Neural cell (in vitro differentiated cells): ENCODE data around the gene CASTOR1. TPM values are rescaled to one million over a fixed set of nuclear protein-coding genes. Genes with fewer than 3 reads are reported as not detected.

Source experiments
- H2AFZ ChIP-seq: fragments of 200-600, 300-800 bp; sonication (generic), shearing (Covaris generic); 2 replicates; pipeline ENCODE4 v1.6.0; 2014; ENCODE audit warnings: low read depth, mild to moderate bottlenecking, antibody characterized with exemption, low read length, moderate library complexity
- H3F3A ChIP-seq: fragments of 200-600 bp; shearing (Covaris generic); 2 replicates; pipeline ENCODE4 v1.6.1; 2016; ENCODE audit warnings: mild to moderate bottlenecking, moderate library complexity, mixed read lengths, antibody characterized with exemption, low read length; ENCODE audit not compliant: insufficient read depth, poor library complexity, severe bottlenecking
- H3K27ac ChIP-seq: fragments of 200-600, 300-800 bp; sonication (generic), shearing (Covaris generic); 2 replicates; pipeline ENCODE4 v1.5.1; 2014; ENCODE audit warnings: mild to moderate bottlenecking, low read length, moderate library complexity
- H3K27me3 ChIP-seq: fragments of 300-800, 200-600 bp; sonication (generic), shearing (Covaris generic); 2 replicates; pipeline ENCODE4 v1.6.0; 2014; ENCODE audit warnings: mild to moderate bottlenecking, low read depth, low read length, moderate library complexity; ENCODE audit not compliant: insufficient read depth
- H3K36me3 ChIP-seq: fragments of 300-800, 200-600 bp; sonication (generic), shearing (Covaris generic); 2 replicates; pipeline ENCODE4 v1.5.1; 2014; ENCODE audit warnings: mild to moderate bottlenecking, antibody characterized with exemption, low read length, moderate library complexity; ENCODE audit not compliant: insufficient read depth
- H3K4me2 ChIP-seq: fragments of 300-800, 200-600 bp; sonication (generic), shearing (Covaris generic); 2 replicates; pipeline ENCODE4 v1.6.0; 2014; ENCODE audit warnings: mild to moderate bottlenecking, low read length
- H3K4me3 ChIP-seq: fragments of 300-800, 200-600 bp; sonication (generic), shearing (Covaris generic); 2 replicates; pipeline ENCODE4 v1.5.1; 2014; ENCODE audit warnings: mild to moderate bottlenecking, low read length, moderate library complexity
- H3K79me2 ChIP-seq: fragments of 200-600 bp; shearing (Covaris generic); replicated peaks from 2 replicates; pipeline ENCODE4 v1.6.0; 2014; ENCODE audit warnings: mild to moderate bottlenecking, low read length, moderate library complexity; ENCODE audit not compliant: insufficient read depth
- H3K9ac ChIP-seq: fragments of 300-800, 200-600 bp; sonication (generic), shearing (Covaris generic); 2 replicates; pipeline ENCODE4 v1.6.1; 2016; ENCODE audit warnings: mild to moderate bottlenecking, low read length, mixed read lengths
- H3K9me2 ChIP-seq: fragments of 200-600 bp; shearing (Covaris generic); 2 replicates; pipeline ENCODE4 v1.6.1; 2016; ENCODE audit warnings: mild to moderate bottlenecking, low read length, mixed read lengths; ENCODE audit not compliant: insufficient read depth
- H3K9me3 ChIP-seq: fragments of 200-600, 300-800 bp; sonication (generic), shearing (Covaris generic); 2 replicates; pipeline ENCODE4 v1.6.1; 2016; ENCODE audit warnings: mild to moderate bottlenecking, mixed run types, low read length, moderate library complexity, mixed read lengths
- H4K20me1 ChIP-seq: fragments of 200-600 bp; shearing (Covaris generic); 2 replicates; pipeline ENCODE4 v1.6.1; 2016; ENCODE audit warnings: mild to moderate bottlenecking, mixed run types; ENCODE audit not compliant: insufficient read depth
- CTCF ChIP-seq: fragments of 450-650 bp; IDR thresholded peaks from 2 replicates; pipeline ENCODE4 v1.5.1; 2014; ENCODE audit warnings: antibody characterized with exemption, mild to moderate bottlenecking, moderate library complexity; ENCODE audit not compliant: poor library complexity, severe bottlenecking
- EP300 ChIP-seq: fragments of 450-650 bp; conservative IDR thresholded peaks from 2 replicates; pipeline ENCODE4 v1.6.1; 2014; ENCODE audit warnings: antibody characterized with exemption, mild to moderate bottlenecking, moderate library complexity; ENCODE audit not compliant: poor library complexity, severe bottlenecking
- EZH2 ChIP-seq: fragments of 200-600, 300-800 bp; shearing (Covaris generic), sonication (generic); IDR thresholded peaks from 2 replicates; pipeline ENCODE4 v1.6.1; 2014; ENCODE audit warnings: antibody characterized with exemption, low read length, borderline replicate concordance, mild to moderate bottlenecking; ENCODE audit not compliant: insufficient read depth, poor library complexity, severe bottlenecking
- POLR2AphosphoS5 ChIP-seq: IDR thresholded peaks from 2 replicates; pipeline ENCODE4 v1.6.1; 2012
- REST ChIP-seq: IDR thresholded peaks from 2 replicates; pipeline ENCODE4 v1.6.1; 2012; ENCODE audit warnings: borderline replicate concordance
- SMC3 ChIP-seq: fragments of 450-650 bp; conservative IDR thresholded peaks from 2 replicates; pipeline ENCODE4 v1.6.1; 2014; ENCODE audit warnings: antibody characterized with exemption, mild to moderate bottlenecking, moderate library complexity; ENCODE audit not compliant: poor library complexity
- TAF1 ChIP-seq: IDR thresholded peaks from 2 replicates; pipeline ENCODE4 v1.6.1; 2012; ENCODE audit warnings: low read depth
- polyA plus RNA-seq: library from polyadenylated mRNA; depleted of rRNA; stranded (reverse); fragments of >200 nt; gene quantifications from 2 replicates; pipeline ENCODE4 v1.2.3, GENCODE V29; 2014

The CASTOR1 gene
- polyA plus RNA-seq, 1 donor from 2014 or later = 2.2 TPM

GRCh38 chr22:30250661-30251267 lies 38.5 kb downstream of the CASTOR1 start:
- no peak overlapping the region for H3K4me2 ChIP-seq
- H4K20me1 ChIP-seq = no peaks in the 10 kb centered on the region
- no peaks in the 10 kb centered on the region for H3K36me3 ChIP-seq
- peaks cover 11% of the 10 kb centered on the region for H3K27me3 ChIP-seq
- no peaks in the 10 kb centered on the region for H3F3A ChIP-seq
- no peak overlapping the region for H2AFZ ChIP-seq
- no peaks in the 10 kb centered on the region for H3K79me2 ChIP-seq
- TF ChIP-seq EP300 = no peak
- TF ChIP-seq SMC3 = no peak
- no peaks in the 10 kb centered on the region for H3K9me3 ChIP-seq
- H3K9me2 ChIP-seq = no peaks in the 10 kb centered on the region
- no peak overlapping the region for H3K4me3 ChIP-seq
- H3K9ac ChIP-seq = no peak overlapping the region
- H3K27ac ChIP-seq = no peak overlapping the region

- Histone ChIP-seq H3K9ac (no peak overlapping the region), H3K27ac (no peak overlapping the region), H2AFZ (no peak overlapping the region), H4K20me1 (no peaks in the 10 kb centered on the region), H3K9me2 (no peaks in the 10 kb centered on the region), H3K9me3 (no peaks in the 10 kb centered on the region), H3K4me3 (no peak overlapping the region), H3F3A (no peaks in the 10 kb centered on the region), H3K36me3 (no peaks in the 10 kb centered on the region), H3K79me2 (no peaks in the 10 kb centered on the region), H3K27me3 (peaks cover 17% of the 10 kb centered on the region), H3K4me2 (no peak overlapping the region)
- no peak for TF ChIP-seq CTCF
- TF ChIP-seq POLR2AphosphoS5 = no peak
- no peak for TF ChIP-seq TAF1
- TF ChIP-seq EZH2 = no peak
Measured at GRCh38 chr22:30250039-30250565, 39.2 kb downstream of the CASTOR1 start.

- Histone ChIP-seq H3K79me2 (no peaks in the 10 kb centered on the region), H3K27ac (no peak overlapping the region), H3K9ac (no peak overlapping the region), H3K4me3 (no peak overlapping the region), H4K20me1 (no peaks in the 10 kb centered on the region), H3K9me2 (no peaks in the 10 kb centered on the region), H3K4me2 (no peak overlapping the region), H3F3A (no peaks in the 10 kb centered on the region), H3K36me3 (no peaks in the 10 kb centered on the region), H3K27me3 (peaks cover 17% of the 10 kb centered on the region), H3K9me3 (no peaks in the 10 kb centered on the region), H2AFZ (no peak overlapping the region)
- TF ChIP-seq TAF1 (no peak), SMC3 (no peak), EP300 (no peak), CTCF (no peak), POLR2AphosphoS5 (no peak), REST (no peak)
Measured at GRCh38 chr22:30249049-30250038, 40.0 kb downstream of the CASTOR1 start.
